ENCODE data around the gene PDE8B.
"Not testable (repeated sequence)": the region's sequence is repeated elsewhere in the genome, so short reads cannot be mapped to it uniquely, and the experiment has no call there.

The PDE8B gene

GRCh38 chr5:77444356-77444755 lies 233.9 kb downstream of the PDE8B start:
- no peaks in the 10 kb centered on the region for H3K27me3 ChIP-seq (ENCODE audit: control insufficient read depth, insufficient read depth, low read length)
- no peaks in the 10 kb centered on the region for H3K4me1 ChIP-seq (ENCODE audit: control insufficient read depth, insufficient read depth, low read length)
- H3K4me3 ChIP-seq (ENCODE audit: low read length): no peak overlapping the region
- H3K9me3 ChIP-seq (replicated peaks; ENCODE audit: low read length): no peaks in the 10 kb centered on the region
- no peak overlapping the region for H3K9ac ChIP-seq (ENCODE audit: low read depth, low read length)
- peaks cover 52% of the 10 kb centered on the region for H3K36me3 ChIP-seq (ENCODE audit: insufficient read depth, low read length)
- H3K4me2 ChIP-seq (ENCODE audit: low read length): no peak overlapping the region

- Histone ChIP-seq H3K27me3 (ENCODE audit: control insufficient read depth, insufficient read depth, low read length) (no peaks in the 10 kb centered on the region), H3K4me3 (ENCODE audit: low read length) (no peak overlapping the region), H3K4me2 (ENCODE audit: low read length) (no peak overlapping the region), H3K4me1 (ENCODE audit: control insufficient read depth, insufficient read depth, low read length) (no peaks in the 10 kb centered on the region), H3K36me3 (ENCODE audit: insufficient read depth, low read length) (peaks cover 68% of the 10 kb centered on the region), H3K9me3 (replicated peaks; ENCODE audit: low read length) (no peaks in the 10 kb centered on the region), H3K9ac (ENCODE audit: low read depth, low read length) (no peak overlapping the region)
Measured at GRCh38 chr5:77448831-77449230, 238.4 kb downstream of the PDE8B start.

DNA sequence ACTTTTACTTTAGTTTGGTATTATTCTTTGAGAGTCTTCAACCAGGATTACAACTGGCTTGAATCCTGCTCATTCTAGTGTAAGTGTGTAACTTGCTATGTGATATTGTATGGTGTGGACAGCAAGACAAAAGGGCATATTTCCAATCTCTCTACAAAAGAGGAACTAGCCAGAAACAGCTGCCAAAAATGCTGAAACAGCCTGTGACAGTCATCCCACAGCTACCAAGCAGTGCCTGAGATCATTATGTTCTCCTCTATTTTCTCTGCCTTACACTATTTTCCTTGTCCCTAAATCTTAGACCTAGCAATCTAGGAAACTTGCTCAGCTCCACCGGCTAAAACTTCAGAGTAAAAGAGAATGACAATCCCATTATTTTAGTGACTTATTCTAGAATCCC lies 238.8 kb downstream of the PDE8B start:
- no peak overlapping the region for H3K9ac ChIP-seq (ENCODE audit: low read depth, low read length)
- H3K27me3 ChIP-seq (ENCODE audit: control insufficient read depth, insufficient read depth, low read length): no peaks in the 10 kb centered on the region
- H3K4me1 ChIP-seq (ENCODE audit: control insufficient read depth, insufficient read depth, low read length): no peaks in the 10 kb centered on the region
- H3K4me2 ChIP-seq (ENCODE audit: low read length): no peak overlapping the region
- no peaks in the 10 kb centered on the region for H3K9me3 ChIP-seq (replicated peaks; ENCODE audit: low read length)
- H3K36me3 ChIP-seq (ENCODE audit: insufficient read depth, low read length): peaks cover 67% of the 10 kb centered on the region
- H3K4me3 ChIP-seq (ENCODE audit: low read length): no peak overlapping the region

- no peaks in the 10 kb centered on the region for H3K9me3 ChIP-seq (replicated peaks; ENCODE audit: low read length)
- no peak overlapping the region for H3K4me2 ChIP-seq (ENCODE audit: low read length)
- peaks cover 64% of the 10 kb centered on the region for H3K36me3 ChIP-seq (ENCODE audit: insufficient read depth, low read length)
- H3K4me3 ChIP-seq (ENCODE audit: low read length): no peak overlapping the region
- peaks cover 7% of the 10 kb centered on the region for H3K4me1 ChIP-seq (ENCODE audit: control insufficient read depth, insufficient read depth, low read length)
- H3K9ac ChIP-seq (ENCODE audit: low read depth, low read length): no peak overlapping the region
- H3K27me3 ChIP-seq (ENCODE audit: control insufficient read depth, insufficient read depth, low read length): no peaks in the 10 kb centered on the region
Measured at GRCh38 chr5:77449981-77450380, 239.5 kb downstream of the PDE8B start.

DNA sequence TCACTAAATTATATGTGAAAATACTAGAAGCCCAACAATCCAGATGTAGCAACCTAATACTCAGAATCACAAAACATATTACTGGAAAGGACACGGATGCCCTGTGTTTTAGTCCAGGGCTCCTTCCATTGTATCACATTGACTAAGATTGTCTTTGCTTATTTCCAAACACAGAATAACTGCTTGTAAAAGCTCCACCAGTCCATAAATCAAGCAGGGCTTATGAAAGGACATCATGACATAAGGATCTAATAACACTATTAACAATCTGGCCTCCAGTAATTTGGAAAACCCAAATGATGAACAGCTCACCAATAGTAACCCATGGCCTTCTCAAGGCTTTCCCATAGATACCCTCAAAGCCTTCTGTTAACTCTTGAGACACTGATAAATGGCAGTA lies 241.9 kb downstream of the PDE8B start:
- peaks cover 59% of the 10 kb centered on the region for H3K36me3 ChIP-seq (ENCODE audit: insufficient read depth, low read length)
- H3K27me3 ChIP-seq (ENCODE audit: control insufficient read depth, insufficient read depth, low read length): no peaks in the 10 kb centered on the region
- H3K4me1 ChIP-seq (ENCODE audit: control insufficient read depth, insufficient read depth, low read length): peaks cover 11% of the 10 kb centered on the region
- H3K4me2 ChIP-seq (ENCODE audit: low read length): no peak overlapping the region
- H3K9me3 ChIP-seq (replicated peaks; ENCODE audit: low read length): no peaks in the 10 kb centered on the region
- H3K9ac ChIP-seq (ENCODE audit: low read depth, low read length): no peak overlapping the region
- no peak overlapping the region for H3K4me3 ChIP-seq (ENCODE audit: low read length)

GRCh38 chr5:77454123-77454522 lies 243.6 kb downstream of the PDE8B start:
- Histone ChIP-seq H3K27me3 (ENCODE audit: control insufficient read depth, insufficient read depth, low read length) (no peaks in the 10 kb centered on the region), H3K4me1 (ENCODE audit: control insufficient read depth, insufficient read depth, low read length) (peaks cover 11% of the 10 kb centered on the region), H3K9ac (ENCODE audit: low read depth, low read length) (no peak overlapping the region), H3K4me2 (ENCODE audit: low read length) (no peak overlapping the region), H3K36me3 (ENCODE audit: insufficient read depth, low read length) (peaks cover 42% of the 10 kb centered on the region), H3K4me3 (ENCODE audit: low read length) (no peak overlapping the region), H3K9me3 (replicated peaks; ENCODE audit: low read length) (no peaks in the 10 kb centered on the region)

GRCh38 chr5:77461287-77461686 lies 250.8 kb downstream of the PDE8B start:
- H3K9ac ChIP-seq (ENCODE audit: low read depth, low read length): no peak overlapping the region
- H3K27me3 ChIP-seq (ENCODE audit: control insufficient read depth, insufficient read depth, low read length): no peaks in the 10 kb centered on the region
- no peaks in the 10 kb centered on the region for H3K9me3 ChIP-seq (replicated peaks; ENCODE audit: low read length)
- H3K4me1 ChIP-seq (ENCODE audit: control insufficient read depth, insufficient read depth, low read length): peaks cover 11% of the 10 kb centered on the region
- no peak overlapping the region for H3K4me2 ChIP-seq (ENCODE audit: low read length)
- no peak overlapping the region for H3K4me3 ChIP-seq (ENCODE audit: low read length)
- H3K36me3 ChIP-seq (ENCODE audit: insufficient read depth, low read length): peaks cover 11% of the 10 kb centered on the region

GRCh38 chr5:77463905-77464304 lies 253.4 kb downstream of the PDE8B start:
- no peaks in the 10 kb centered on the region for H3K9me3 ChIP-seq (replicated peaks; ENCODE audit: low read length)
- peaks cover 11% of the 10 kb centered on the region for H3K36me3 ChIP-seq (ENCODE audit: insufficient read depth, low read length)
- no peak overlapping the region for H3K4me2 ChIP-seq (ENCODE audit: low read length)
- H3K4me3 ChIP-seq (ENCODE audit: low read length): no peak overlapping the region
- no peak overlapping the region for H3K9ac ChIP-seq (ENCODE audit: low read depth, low read length)
- peaks cover 11% of the 10 kb centered on the region for H3K4me1 ChIP-seq (ENCODE audit: control insufficient read depth, insufficient read depth, low read length)
- H3K27me3 ChIP-seq (ENCODE audit: control insufficient read depth, insufficient read depth, low read length): no peaks in the 10 kb centered on the region

DNA sequence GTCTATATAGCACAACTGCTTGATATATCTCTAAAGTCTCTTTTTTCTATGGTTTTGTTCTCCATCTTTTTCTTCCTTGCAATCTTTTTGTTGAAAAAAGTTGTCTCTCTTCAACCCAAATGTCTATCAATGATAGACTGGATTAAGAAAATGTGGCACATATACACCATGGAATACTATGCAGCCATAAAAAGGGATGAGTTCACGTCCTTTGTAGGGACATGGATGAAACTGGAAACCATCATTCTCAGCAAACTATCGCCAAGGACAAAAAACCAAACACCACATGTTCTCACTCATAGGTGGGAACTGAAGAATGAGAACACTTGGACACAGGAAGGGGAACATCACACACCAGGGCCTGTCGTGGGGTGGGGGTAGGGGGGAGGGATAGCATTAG lies 258.4 kb downstream of the PDE8B start:
- H3K9me3 ChIP-seq (replicated peaks; ENCODE audit: low read length); H3K9ac ChIP-seq (ENCODE audit: low read depth, low read length); H3K4me1 ChIP-seq (ENCODE audit: control insufficient read depth, insufficient read depth, low read length); H3K4me2 ChIP-seq (ENCODE audit: low read length); H3K27me3 ChIP-seq (ENCODE audit: control insufficient read depth, insufficient read depth, low read length); H3K36me3 ChIP-seq (ENCODE audit: insufficient read depth, low read length); H3K4me3 ChIP-seq (ENCODE audit: low read length): not testable (repeated sequence)

DNA sequence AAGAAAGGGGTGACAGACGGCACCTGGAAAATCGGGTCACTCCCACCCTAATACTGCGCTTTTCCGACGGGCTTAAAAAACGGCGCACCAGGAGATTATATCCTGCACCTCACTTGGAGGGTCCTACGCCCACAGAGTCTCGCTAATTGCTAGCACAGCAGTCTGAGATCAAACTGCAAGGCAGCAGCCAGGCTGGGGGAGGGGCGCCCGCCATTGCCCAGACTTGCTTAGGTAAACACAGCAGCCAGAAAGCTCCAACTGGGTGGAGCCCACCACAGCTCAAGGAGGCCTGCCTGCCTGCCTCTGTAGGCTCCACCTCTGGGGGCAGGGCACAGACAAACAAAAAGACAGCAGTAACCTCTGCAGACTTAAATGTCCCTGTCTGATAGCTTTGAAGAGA lies 264.6 kb downstream of the PDE8B start:
- H3K36me3 ChIP-seq (ENCODE audit: insufficient read depth, low read length); H3K4me3 ChIP-seq (ENCODE audit: low read length); H3K4me2 ChIP-seq (ENCODE audit: low read length); H3K9me3 ChIP-seq (replicated peaks; ENCODE audit: low read length); H3K27me3 ChIP-seq (ENCODE audit: control insufficient read depth, insufficient read depth, low read length); H3K9ac ChIP-seq (ENCODE audit: low read depth, low read length); H3K4me1 ChIP-seq (ENCODE audit: control insufficient read depth, insufficient read depth, low read length): not testable (repeated sequence)
